Measurements from ENCODE around the gene CCDC81.

Gene CCDC81

GRCh38 chr11:86469491-86470388 lies 95.1 kb downstream of the CCDC81 start:
- DNase-seq = no peak
